GM12891 (cell line): ENCODE results near the gene SYNE2.
"Not testable (repeated sequence)": the region's sequence is repeated elsewhere in the genome, so short reads cannot be mapped to it uniquely, and the experiment has no call there.

Source experiments
- POLR2A ChIP-seq: IDR thresholded peaks from 2 replicates; pipeline ENCODE4 v1.6.1; 2011; ENCODE audit warnings: low read depth, low read length, control low read depth
- POLR2AphosphoS5 ChIP-seq: IDR thresholded peaks from 2 replicates; pipeline ENCODE4 v1.6.1; 2011; ENCODE audit warnings: low read depth, low read length, control low read depth
- POU2F2 ChIP-seq: IDR thresholded peaks from 2 replicates; pipeline ENCODE4 v1.6.1; 2011; ENCODE audit warnings: low read depth, mild to moderate bottlenecking, control low read depth, low read length, moderate library complexity
- SPI1 ChIP-seq: IDR thresholded peaks from 2 replicates; pipeline ENCODE4 v1.6.1; 2011; ENCODE audit warnings: low read depth, low read length, control low read depth
- TAF1 ChIP-seq: IDR thresholded peaks from 2 replicates; pipeline ENCODE4 v1.6.1; 2011; ENCODE audit warnings: low read depth, low read length, control low read depth

DNA sequence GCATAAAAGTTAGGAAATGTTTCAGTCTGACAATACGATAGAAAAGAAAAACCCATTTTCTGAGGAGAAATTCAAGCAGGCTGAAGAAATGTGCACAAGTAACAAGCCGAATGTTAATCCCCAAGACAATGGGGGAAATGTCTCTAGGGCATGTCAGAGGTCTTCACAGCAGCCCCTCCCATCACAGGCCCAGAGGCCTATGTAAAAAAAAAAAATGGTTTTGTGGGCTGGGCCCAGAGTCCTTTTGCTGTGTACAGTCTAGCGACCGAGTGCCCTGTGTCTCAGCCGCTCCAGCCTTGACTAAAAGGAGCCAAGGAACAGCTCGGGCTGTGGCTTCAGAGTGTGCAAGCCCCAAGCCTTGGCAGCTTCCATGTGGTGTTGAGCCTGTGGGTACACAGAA lies 190.5 kb downstream of the SYNE2 start:
- TF ChIP-seq POLR2AphosphoS5, TAF1, POLR2A, POU2F2, SPI1: not testable (repeated sequence)
